HG03097 (cell line): Measurements from ENCODE around the gene GATAD2B.

Experiments used
- ATAC-seq: cut with Tn5 transposase; IDR thresholded peaks from one replicate; pipeline ENCODE4 v1.9.1; 2021; ENCODE audit not compliant: unreplicated experiment, low FRiP score

GATAD2B gene

GRCh38 chr1:153953859-153954365 lies 31.1 kb upstream of the GATAD2B start:
- no peak for ATAC-seq

- no peak for ATAC-seq
Observed at GRCh38 chr1:153951801-153952200, 29.0 kb upstream of the GATAD2B start.

- no peak for ATAC-seq
Observed at GRCh38 chr1:153951183-153951582, 28.4 kb upstream of the GATAD2B start.

- ATAC-seq, result peak; percentile 62
Observed at GRCh38 chr1:153946622-153947241, 24.0 kb upstream of the GATAD2B start, which contains the start of gene DENND4B. Gene DENND4B, minus strand, starts transcription at chr1:153946718. Its CDS starts 2,344 bp downstream, at chr1:153944374.

- peak; percentile 57 for ATAC-seq
Observed at GRCh38 chr1:153945795-153946621, 23.2 kb upstream of the GATAD2B start.

GRCh38 chr1:153945131-153945794 lies 22.5 kb upstream of the GATAD2B start:
- ATAC-seq, result no peak

- ATAC-seq, result no peak
Observed at GRCh38 chr1:153944827-153945117, 22.0 kb upstream of the GATAD2B start.

GRCh38 chr1:153944005-153944826 lies 21.4 kb upstream of the GATAD2B start:
- no peak for ATAC-seq

- no peak for ATAC-seq
Observed at GRCh38 chr1:153942766-153943549, 20.2 kb upstream of the GATAD2B start.

GRCh38 chr1:153941826-153942725 lies 19.3 kb upstream of the GATAD2B start:
- ATAC-seq, result no peak

- no peak for ATAC-seq
Observed at GRCh38 chr1:153940756-153941155, 18.0 kb upstream of the GATAD2B start.

- ATAC-seq, result no peak
Observed at GRCh38 chr1:153939476-153939875, 16.7 kb upstream of the GATAD2B start.

- no peak for ATAC-seq
Observed at GRCh38 chr1:153938996-153939395, 16.2 kb upstream of the GATAD2B start.

- ATAC-seq, result no peak
Observed at GRCh38 chr1:153937331-153937730, 14.6 kb upstream of the GATAD2B start.

- ATAC-seq, result no peak
Observed at GRCh38 chr1:153936011-153936802, 13.4 kb upstream of the GATAD2B start.

GRCh38 chr1:153934746-153935145 lies 12.0 kb upstream of the GATAD2B start:
- no peak for ATAC-seq

GRCh38 chr1:153933955-153934354 lies 11.2 kb upstream of the GATAD2B start:
- no peak for ATAC-seq

GRCh38 chr1:153933430-153933829 lies 10.7 kb upstream of the GATAD2B start:
- ATAC-seq, result no peak
